ENCODE results near the gene RHAG.
"Not testable (repeated sequence)": the region's sequence is repeated elsewhere in the genome, so short reads cannot be mapped to it uniquely, and the experiment has no call there.

Gene RHAG

GRCh38 chr6:49666930-49667757, 30.5 kb upstream of the RHAG start:
- TF ChIP-seq EZH2 (optimal IDR thresholded peaks at IDR 0.05; ENCODE audit: low read depth, low read length) (no peak), EZH2phosphoT487 (IDR thresholded peaks at IDR 0.05; ENCODE audit: low read length) (no peak), CTCF (IDR thresholded peaks at IDR 0.05; ENCODE audit: low read length) (no peak)
- Histone ChIP-seq H3K27me3 (replicated peaks; ENCODE audit: insufficient read depth, low read length) (no peaks in the 10 kb centered on the region), H2AFZ (ENCODE audit: low read length) (no peak overlapping the region), H3K27ac (ENCODE audit: low read length) (no peak overlapping the region), H3K9ac (ENCODE audit: low read length) (no peak overlapping the region), H3K4me2 (ENCODE audit: low read depth, low read length) (no peak overlapping the region), H3K4me1 (ENCODE audit: low read length) (no peaks in the 10 kb centered on the region), H3K4me3 (ENCODE audit: low read length) (no peak overlapping the region), H3K9me3 (replicated peaks; ENCODE audit: insufficient read depth, low read length) (no peaks in the 10 kb centered on the region), H4K20me1 (ENCODE audit: insufficient read depth, low read length) (no peaks in the 10 kb centered on the region), H3K9me2 (replicated peaks; ENCODE audit: insufficient read depth, low read length) (no peaks in the 10 kb centered on the region), H3F3A (ENCODE audit: insufficient read depth, low read length) (no peaks in the 10 kb centered on the region), H3K36me3 (replicated peaks; ENCODE audit: insufficient read depth, low read length) (no peaks in the 10 kb centered on the region), H3K79me2 (ENCODE audit: low read length) (no peaks in the 10 kb centered on the region)
- no peak for DNase-seq

GRCh38 chr6:49666480-49666879, 29.8 kb upstream of the RHAG start:
- Histone ChIP-seq H3K9me3 (replicated peaks; ENCODE audit: insufficient read depth, low read length) (no peaks in the 10 kb centered on the region), H3K36me3 (replicated peaks; ENCODE audit: insufficient read depth, low read length) (no peaks in the 10 kb centered on the region), H2AFZ (ENCODE audit: low read length) (no peak overlapping the region), H3K27me3 (replicated peaks; ENCODE audit: insufficient read depth, low read length) (no peaks in the 10 kb centered on the region), H3K4me2 (ENCODE audit: low read depth, low read length) (no peak overlapping the region), H3F3A (ENCODE audit: insufficient read depth, low read length) (no peaks in the 10 kb centered on the region), H3K9me2 (replicated peaks; ENCODE audit: insufficient read depth, low read length) (no peaks in the 10 kb centered on the region), H3K27ac (ENCODE audit: low read length) (no peak overlapping the region), H3K79me2 (ENCODE audit: low read length) (no peaks in the 10 kb centered on the region), H3K4me3 (ENCODE audit: low read length) (no peak overlapping the region), H4K20me1 (ENCODE audit: insufficient read depth, low read length) (no peaks in the 10 kb centered on the region), H3K9ac (ENCODE audit: low read length) (no peak overlapping the region), H3K4me1 (ENCODE audit: low read length) (no peaks in the 10 kb centered on the region)
- DNase-seq: no peak
- TF ChIP-seq EZH2phosphoT487 (IDR thresholded peaks at IDR 0.05; ENCODE audit: low read length) (no peak), EZH2 (optimal IDR thresholded peaks at IDR 0.05; ENCODE audit: low read depth, low read length) (no peak), CTCF (IDR thresholded peaks at IDR 0.05; ENCODE audit: low read length) (no peak)

- no peaks in the 10 kb centered on the region for H3K27me3 ChIP-seq (replicated peaks; ENCODE audit: insufficient read depth, low read length)
- no peak for DNase-seq
- no peaks in the 10 kb centered on the region for H3K36me3 ChIP-seq (replicated peaks; ENCODE audit: insufficient read depth, low read length)
- no peak overlapping the region for H3K9ac ChIP-seq (ENCODE audit: low read length)
- no peak overlapping the region for H3K4me3 ChIP-seq (ENCODE audit: low read length)
- no peak for TF ChIP-seq EZH2 (optimal IDR thresholded peaks at IDR 0.05; ENCODE audit: low read depth, low read length)
- no peak for TF ChIP-seq CTCF (IDR thresholded peaks at IDR 0.05; ENCODE audit: low read length)
- TF ChIP-seq EZH2phosphoT487 (IDR thresholded peaks at IDR 0.05; ENCODE audit: low read length): no peak
- H3K4me1 ChIP-seq (ENCODE audit: low read length): no peaks in the 10 kb centered on the region
- no peak overlapping the region for H3K27ac ChIP-seq (ENCODE audit: low read length)
- no peaks in the 10 kb centered on the region for H4K20me1 ChIP-seq (ENCODE audit: insufficient read depth, low read length)
- no peaks in the 10 kb centered on the region for H3K79me2 ChIP-seq (ENCODE audit: low read length)
- no peaks in the 10 kb centered on the region for H3K9me2 ChIP-seq (replicated peaks; ENCODE audit: insufficient read depth, low read length)
- H2AFZ ChIP-seq (ENCODE audit: low read length): no peak overlapping the region
- no peak overlapping the region for H3K4me2 ChIP-seq (ENCODE audit: low read depth, low read length)
- H3K9me3 ChIP-seq (replicated peaks; ENCODE audit: insufficient read depth, low read length): no peaks in the 10 kb centered on the region
- H3F3A ChIP-seq (ENCODE audit: insufficient read depth, low read length): no peaks in the 10 kb centered on the region
These were observed 28.2 kb upstream of the RHAG start for GRCh38 chr6:49664817-49665216.

GRCh38 chr6:49664054-49664453, 27.4 kb upstream of the RHAG start:
- H3K9ac ChIP-seq (ENCODE audit: low read length); H3K36me3 ChIP-seq (replicated peaks; ENCODE audit: insufficient read depth, low read length); H3K9me3 ChIP-seq (replicated peaks; ENCODE audit: insufficient read depth, low read length); H3K79me2 ChIP-seq (ENCODE audit: low read length); DNase-seq; H3K27me3 ChIP-seq (replicated peaks; ENCODE audit: insufficient read depth, low read length); H3K4me3 ChIP-seq (ENCODE audit: low read length); H3K9me2 ChIP-seq (replicated peaks; ENCODE audit: insufficient read depth, low read length); H3K4me2 ChIP-seq (ENCODE audit: low read depth, low read length); H3F3A ChIP-seq (ENCODE audit: insufficient read depth, low read length); H3K27ac ChIP-seq (ENCODE audit: low read length); H3K4me1 ChIP-seq (ENCODE audit: low read length); H2AFZ ChIP-seq (ENCODE audit: low read length); H4K20me1 ChIP-seq (ENCODE audit: insufficient read depth, low read length): not testable (repeated sequence)
